ENCODE data around the gene CDADC1.

CDADC1 gene

GRCh38 chr13:49303533-49304252 is 56.0 kb downstream of the CDADC1 start:
- H2AFZ ChIP-seq: no peak overlapping the region
- H3K79me2 ChIP-seq: no peaks in the 10 kb centered on the region
- no peak overlapping the region for H3K9ac ChIP-seq
- H3K4me3 ChIP-seq (ENCODE audit: low read depth, low read length): no peak overlapping the region
- no peaks in the 10 kb centered on the region for H3K4me1 ChIP-seq
- no peaks in the 10 kb centered on the region for H3K9me3 ChIP-seq (ENCODE audit: control insufficient read depth, low read length)
- no peaks in the 10 kb centered on the region for H3K36me3 ChIP-seq (ENCODE audit: control insufficient read depth, insufficient read depth, low read length)
- TF ChIP-seq CTCF (IDR thresholded peaks at IDR 0.05): no peak
- no peaks in the 10 kb centered on the region for H3K27me3 ChIP-seq (ENCODE audit: control insufficient read depth, insufficient read depth, low read length)
- H3K4me2 ChIP-seq (ENCODE audit: low read length): no peak overlapping the region
- no peak overlapping the region for H3K27ac ChIP-seq

- no peak overlapping the region for H3K4me3 ChIP-seq (ENCODE audit: low read depth, low read length)
- no peaks in the 10 kb centered on the region for H3K27me3 ChIP-seq (ENCODE audit: control insufficient read depth, insufficient read depth, low read length)
- no peak overlapping the region for H3K4me2 ChIP-seq (ENCODE audit: low read length)
- H3K4me1 ChIP-seq: no peaks in the 10 kb centered on the region
- no peaks in the 10 kb centered on the region for H3K9me3 ChIP-seq (ENCODE audit: control insufficient read depth, low read length)
- TF ChIP-seq CTCF (IDR thresholded peaks at IDR 0.05): no peak
- no peak overlapping the region for H3K27ac ChIP-seq
- H2AFZ ChIP-seq: no peak overlapping the region
- no peaks in the 10 kb centered on the region for H3K79me2 ChIP-seq
- H3K9ac ChIP-seq: no peak overlapping the region
- H3K36me3 ChIP-seq (ENCODE audit: control insufficient read depth, insufficient read depth, low read length): no peaks in the 10 kb centered on the region
Observed at GRCh38 chr13:49304356-49304755, 56.6 kb downstream of the CDADC1 start.

GRCh38 chr13:49304763-49305700 is 57.3 kb downstream of the CDADC1 start:
- H2AFZ ChIP-seq: no peak overlapping the region
- H3K4me3 ChIP-seq (ENCODE audit: low read depth, low read length): no peak overlapping the region
- H3K27me3 ChIP-seq (ENCODE audit: control insufficient read depth, insufficient read depth, low read length): no peaks in the 10 kb centered on the region
- no peak overlapping the region for H3K9ac ChIP-seq
- H3K79me2 ChIP-seq: no peaks in the 10 kb centered on the region
- no peaks in the 10 kb centered on the region for H3K36me3 ChIP-seq (ENCODE audit: control insufficient read depth, insufficient read depth, low read length)
- H3K9me3 ChIP-seq (ENCODE audit: control insufficient read depth, low read length): no peaks in the 10 kb centered on the region
- no peak overlapping the region for H3K4me2 ChIP-seq (ENCODE audit: low read length)
- no peak for TF ChIP-seq CTCF (IDR thresholded peaks at IDR 0.05)
- no peaks in the 10 kb centered on the region for H3K4me1 ChIP-seq
- no peak overlapping the region for H3K27ac ChIP-seq

GRCh38 chr13:49305792-49306425 is 58.2 kb downstream of the CDADC1 start:
- Histone ChIP-seq H3K4me3 (ENCODE audit: low read depth, low read length) (no peak overlapping the region), H3K36me3 (ENCODE audit: control insufficient read depth, insufficient read depth, low read length) (no peaks in the 10 kb centered on the region), H2AFZ (no peak overlapping the region), H3K4me1 (no peaks in the 10 kb centered on the region), H3K79me2 (no peaks in the 10 kb centered on the region), H3K9ac (no peak overlapping the region), H3K9me3 (ENCODE audit: control insufficient read depth, low read length) (no peaks in the 10 kb centered on the region), H3K4me2 (ENCODE audit: low read length) (no peak overlapping the region), H3K27me3 (ENCODE audit: control insufficient read depth, insufficient read depth, low read length) (no peaks in the 10 kb centered on the region), H3K27ac (no peak overlapping the region)
- TF ChIP-seq CTCF (IDR thresholded peaks at IDR 0.05): no peak

All from parathyroid adenoma (tissue), 2 donors.